Measurements from ENCODE around the gene ANXA9.

Gene ANXA9

DNA sequence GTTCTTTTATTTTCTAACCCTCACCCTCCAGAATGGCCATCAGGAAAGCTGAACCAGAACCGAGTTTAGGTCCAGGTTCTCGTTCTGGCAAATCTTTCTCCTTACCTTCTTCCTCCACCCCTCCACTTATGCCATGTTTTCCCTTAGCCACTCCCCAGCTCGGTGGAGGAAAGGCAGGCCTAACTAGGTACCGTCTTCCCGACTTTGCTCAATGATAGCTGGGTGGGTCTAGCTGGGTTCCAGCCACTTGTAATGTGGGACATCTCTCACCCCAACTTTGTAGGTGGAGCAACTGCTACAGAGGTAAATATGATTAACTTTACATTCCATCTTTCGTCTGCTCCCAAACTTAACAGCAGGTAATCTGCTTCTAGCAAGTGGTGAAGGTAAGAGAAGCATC, 54.9 kb downstream of the ANXA9 start:
- no peak for TF ChIP-seq EZH2 (IDR thresholded peaks at IDR 0.05; ENCODE audit: borderline replicate concordance, low read length)
- TF ChIP-seq, protein P1, sequence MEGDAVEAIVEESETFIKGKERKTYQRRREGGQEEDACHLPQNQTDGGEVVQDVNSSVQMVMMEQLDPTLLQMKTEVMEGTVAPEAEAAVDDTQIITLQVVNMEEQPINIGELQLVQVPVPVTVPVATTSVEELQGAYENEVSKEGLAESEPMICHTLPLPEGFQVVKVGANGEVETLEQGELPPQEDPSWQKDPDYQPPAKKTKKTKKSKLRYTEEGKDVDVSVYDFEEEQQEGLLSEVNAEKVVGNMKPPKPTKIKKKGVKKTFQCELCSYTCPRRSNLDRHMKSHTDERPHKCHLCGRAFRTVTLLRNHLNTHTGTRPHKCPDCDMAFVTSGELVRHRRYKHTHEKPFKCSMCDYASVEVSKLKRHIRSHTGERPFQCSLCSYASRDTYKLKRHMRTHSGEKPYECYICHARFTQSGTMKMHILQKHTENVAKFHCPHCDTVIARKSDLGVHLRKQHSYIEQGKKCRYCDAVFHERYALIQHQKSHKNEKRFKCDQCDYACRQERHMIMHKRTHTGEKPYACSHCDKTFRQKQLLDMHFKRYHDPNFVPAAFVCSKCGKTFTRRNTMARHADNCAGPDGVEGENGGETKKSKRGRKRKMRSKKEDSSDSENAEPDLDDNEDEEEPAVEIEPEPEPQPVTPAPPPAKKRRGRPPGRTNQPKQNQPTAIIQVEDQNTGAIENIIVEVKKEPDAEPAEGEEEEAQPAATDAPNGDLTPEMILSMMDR (IDR thresholded peaks at IDR 0.05; ENCODE audit: low read length) = no peak
- Histone ChIP-seq H3K9me2 (ENCODE audit: low read depth, low read length) (no peaks in the 10 kb centered on the region), H2AFZ (ENCODE audit: low read length) (no peak overlapping the region), H3K4me3 (ENCODE audit: low read depth, low read length, poor library complexity, severe bottlenecking) (no peak overlapping the region), H3K36me3 (ENCODE audit: insufficient read depth, low read length) (peaks cover 12% of the 10 kb centered on the region; the same call in 1 of the 2 replicates), H3F3A (ENCODE audit: insufficient read depth, low read length) (no peaks in the 10 kb centered on the region), H3K9me3 (ENCODE audit: low read length) (no peaks in the 10 kb centered on the region), H3K4me1 (ENCODE audit: insufficient read depth, low read length, severe bottlenecking) (no peaks in the 10 kb centered on the region), H3K79me2 (ENCODE audit: insufficient read depth, low read length) (no peaks in the 10 kb centered on the region), H3K27me3 (ENCODE audit: insufficient read depth, low read length) (no peaks in the 10 kb centered on the region), H4K20me1 (ENCODE audit: insufficient read depth, low read length) (no peaks in the 10 kb centered on the region), H3K4me2 (ENCODE audit: low read length) (no peak overlapping the region), H3K27ac (ENCODE audit: low read depth, low read length, poor library complexity, severe bottlenecking) (no peak overlapping the region), H3K9ac (ENCODE audit: low read length) (no peak overlapping the region)

DNA sequence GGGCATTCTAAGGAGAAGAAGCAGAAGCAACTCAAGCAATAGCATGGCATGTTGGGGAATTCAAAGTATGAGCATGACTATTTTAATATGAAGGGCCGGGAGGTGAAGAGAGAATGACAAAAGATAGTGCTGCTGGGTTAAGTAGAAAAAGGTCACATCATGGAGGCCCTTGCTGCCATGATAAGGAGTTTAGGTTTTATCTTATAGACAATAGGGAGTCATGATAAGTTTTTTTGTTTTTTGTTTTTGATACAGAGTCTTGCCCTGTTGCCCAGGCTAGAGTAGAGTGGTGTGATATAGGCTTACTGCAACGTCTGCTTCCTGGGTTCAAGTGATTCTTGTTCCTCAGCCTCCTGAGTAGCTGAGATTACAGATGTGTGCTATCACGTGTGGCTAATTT, 57.4 kb downstream of the ANXA9 start:
- no peaks in the 10 kb centered on the region for H3K79me2 ChIP-seq (ENCODE audit: insufficient read depth, low read length)
- H3K4me3 ChIP-seq (ENCODE audit: low read depth, low read length, poor library complexity, severe bottlenecking) = no peak overlapping the region
- H3F3A ChIP-seq (ENCODE audit: insufficient read depth, low read length) = no peaks in the 10 kb centered on the region
- no peaks in the 10 kb centered on the region for H3K27me3 ChIP-seq (ENCODE audit: insufficient read depth, low read length)
- no peak overlapping the region for H3K27ac ChIP-seq (ENCODE audit: low read depth, low read length, poor library complexity, severe bottlenecking)
- no peak for TF ChIP-seq EZH2 (IDR thresholded peaks at IDR 0.05; ENCODE audit: borderline replicate concordance, low read length)
- TF ChIP-seq, protein P1 (IDR thresholded peaks at IDR 0.05; ENCODE audit: low read length) = no peak
- no peaks in the 10 kb centered on the region for H4K20me1 ChIP-seq (ENCODE audit: insufficient read depth, low read length)
- H3K4me2 ChIP-seq (ENCODE audit: low read length) = no peak overlapping the region
- H3K9me3 ChIP-seq (ENCODE audit: low read length) = no peaks in the 10 kb centered on the region
- H3K9me2 ChIP-seq (ENCODE audit: low read depth, low read length) = no peaks in the 10 kb centered on the region
- H3K36me3 ChIP-seq (ENCODE audit: insufficient read depth, low read length) = peaks cover 2% of the 10 kb centered on the region; the same call in 1 of the 2 replicates
- H2AFZ ChIP-seq (ENCODE audit: low read length) = no peak overlapping the region
- no peak overlapping the region for H3K9ac ChIP-seq (ENCODE audit: low read length)
- no peaks in the 10 kb centered on the region for H3K4me1 ChIP-seq (ENCODE audit: insufficient read depth, low read length, severe bottlenecking)

DNA sequence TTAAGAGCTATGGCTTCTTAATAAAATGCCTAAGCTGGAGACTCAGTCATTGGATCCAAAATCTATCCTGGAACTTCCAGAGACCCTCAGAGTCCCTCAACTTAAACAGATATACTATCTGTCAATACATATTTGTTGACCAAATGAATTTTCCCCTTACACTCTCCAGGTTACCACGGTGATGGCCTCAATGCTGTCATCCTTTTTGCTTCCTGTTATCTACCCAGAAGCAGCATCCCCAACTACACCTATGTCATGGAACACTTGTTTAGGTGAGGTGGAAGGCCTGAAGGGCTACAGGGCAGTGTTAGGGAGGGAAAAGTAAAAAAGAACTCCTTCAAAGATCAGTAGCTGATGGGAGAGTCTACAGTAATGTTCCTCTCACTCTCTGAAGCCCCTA, 61.1 kb downstream of the ANXA9 start:
- Histone ChIP-seq H3K9ac (ENCODE audit: low read length) (no peak overlapping the region), H3K9me2 (ENCODE audit: low read depth, low read length) (no peaks in the 10 kb centered on the region), H3K4me1 (ENCODE audit: insufficient read depth, low read length, severe bottlenecking) (peaks cover 11% of the 10 kb centered on the region), H4K20me1 (ENCODE audit: insufficient read depth, low read length) (no peaks in the 10 kb centered on the region), H3K79me2 (ENCODE audit: insufficient read depth, low read length) (no peaks in the 10 kb centered on the region), H3K27ac (ENCODE audit: low read depth, low read length, poor library complexity, severe bottlenecking) (no peak overlapping the region), H3K4me3 (ENCODE audit: low read depth, low read length, poor library complexity, severe bottlenecking) (no peak overlapping the region), H3K9me3 (ENCODE audit: low read length) (no peaks in the 10 kb centered on the region), H3K27me3 (ENCODE audit: insufficient read depth, low read length) (no peaks in the 10 kb centered on the region), H3K4me2 (ENCODE audit: low read length) (no peak overlapping the region), H3F3A (ENCODE audit: insufficient read depth, low read length) (no peaks in the 10 kb centered on the region), H2AFZ (ENCODE audit: low read length) (no peak overlapping the region), H3K36me3 (ENCODE audit: insufficient read depth, low read length) (no peaks in the 10 kb centered on the region)
- no peak for TF ChIP-seq EZH2 (IDR thresholded peaks at IDR 0.05; ENCODE audit: borderline replicate concordance, low read length)
- TF ChIP-seq, protein P1 (IDR thresholded peaks at IDR 0.05; ENCODE audit: low read length) = no peak
